IMR-90 (cell line): Measurements from ENCODE around the gene KIAA0232. TPM values are rescaled to one million over a fixed set of nuclear protein-coding genes. Genes with fewer than 3 reads are reported as not detected.
A peak's percentile ranks its signal among the peaks of the same experiment; 100 is the strongest.

Experiments used
- ATAC-seq: fragments of 200-7000 bp; cut with Tn5 transposase; 2 replicates; pipeline ENCODE4 v1.9.1; 2020; ENCODE audit warnings: low read depth, mild to moderate bottlenecking, moderate library complexity
- BruUV-seq: library from RNA; stranded (reverse); fragments of 400-500 nt; replicated peaks from 2 replicates; lab custom pipeline; 2021; lab: Mats Ljungman, UMichigan
- CTCF ChIA-PET: fragments of 300-600 bp; formaldehyde crosslinking; extraction: SDS; loops from one replicate; lab custom pipeline; 2021; ENCODE audit warnings: antibody characterized with exemption; lab: Yijun Ruan, JAX
- POLR2A ChIA-PET: fragments of 300-600 bp; sonication (Branson Sonifier 250); formaldehyde crosslinking; loops from one replicate; lab custom pipeline; 2022; ENCODE audit warnings: antibody characterized with exemption; ENCODE audit not compliant: unreplicated experiment; lab: Charles Lee
- DNase-seq: peaks from one replicate; pipeline ENCODE4 v3.0.0; 2013
- H2AFZ ChIP-seq: replicated peaks from 2 replicates; pipeline ENCODE3; 2013; ENCODE audit warnings: low read length, mild to moderate bottlenecking; ENCODE audit not compliant: poor library complexity
- H2AK5ac ChIP-seq: 2 replicates; pipeline ENCODE4 v1.6.1; 2013; ENCODE audit warnings: low read depth, low read length, inconsistent platforms
- H2AK9ac ChIP-seq: replicated peaks from 2 replicates; pipeline ENCODE3; 2013; ENCODE audit warnings: mild to moderate bottlenecking, low read depth, low read length, moderate library complexity; ENCODE audit not compliant: poor library complexity
- H2BK120ac ChIP-seq: 2 replicates; pipeline ENCODE4 v1.6.1; 2013; ENCODE audit warnings: low read depth, low read length, inconsistent platforms
- H2BK15ac ChIP-seq: 3 replicates; pipeline ENCODE4 v1.6.1; 2013; ENCODE audit warnings: low read depth, low read length, inconsistent platforms
- H2BK20ac ChIP-seq: 2 replicates; pipeline ENCODE4 v1.6.1; 2013; ENCODE audit warnings: low read depth, mild to moderate bottlenecking, inconsistent platforms, low read length, moderate library complexity
- H2BK5ac ChIP-seq: 2 replicates; pipeline ENCODE4 v1.6.1; 2013; ENCODE audit warnings: mild to moderate bottlenecking, low read depth, low read length, inconsistent platforms; ENCODE audit not compliant: poor library complexity, severe bottlenecking
- H3K14ac ChIP-seq: replicated peaks from 2 replicates; pipeline ENCODE4 v1.6.1; 2013; ENCODE audit warnings: low read depth, low read length, inconsistent platforms
- H3K18ac ChIP-seq: 2 replicates; pipeline ENCODE4 v1.6.1; 2013; ENCODE audit warnings: low read depth, low read length, control low read depth
- H3K23ac ChIP-seq: 2 replicates; pipeline ENCODE4 v1.6.1; 2013; ENCODE audit warnings: low read depth, low read length, inconsistent platforms
- H3K27ac ChIP-seq: 2 replicates; pipeline ENCODE4 v1.5.1; 2013; ENCODE audit warnings: mild to moderate bottlenecking, control low read depth, low read length; ENCODE audit not compliant: insufficient read depth
- H3K27me3 ChIP-seq: 2 replicates; pipeline ENCODE4 v1.6.1; 2013; ENCODE audit warnings: low read length; ENCODE audit not compliant: control insufficient read depth, insufficient read depth
- H3K36me3 ChIP-seq: 2 replicates; pipeline ENCODE4 v1.6.1; 2013; ENCODE audit warnings: low read length, mixed read lengths; ENCODE audit not compliant: control insufficient read depth, insufficient read depth
- H3K4ac ChIP-seq: 2 replicates; pipeline ENCODE4 v1.6.1; 2013; ENCODE audit warnings: low read depth, low read length, inconsistent platforms
- H3K4me1 ChIP-seq: 2 replicates; pipeline ENCODE4 v1.6.1; 2013; ENCODE audit warnings: low read length, mixed read lengths; ENCODE audit not compliant: control insufficient read depth, insufficient read depth
- H3K4me2 ChIP-seq: 2 replicates; pipeline ENCODE4 v1.6.1; 2013; ENCODE audit warnings: low read depth, mild to moderate bottlenecking, control low read depth, low read length, moderate library complexity
- H3K4me3 ChIP-seq: 2 replicates; pipeline ENCODE4 v1.5.1; 2013; ENCODE audit warnings: low read depth, mild to moderate bottlenecking, control low read depth, low read length, moderate library complexity; ENCODE audit not compliant: insufficient read depth
- H3K56ac ChIP-seq: 2 replicates; pipeline ENCODE4 v1.6.1; 2013; ENCODE audit warnings: low read length, inconsistent platforms; ENCODE audit not compliant: insufficient read depth; ENCODE audit errors: extremely low read depth
- H3K79me1 ChIP-seq, 2 experiments: 2 replicates each; pipeline ENCODE4 v1.6.1; 2013; ENCODE audit warnings: low read length in 2 of 2, inconsistent platforms in 1 of 2, low read depth in 1 of 2
- H3K9ac ChIP-seq: 2 replicates; pipeline ENCODE4 v1.6.1; 2013; ENCODE audit warnings: low read depth, low read length, control low read depth
- H3K9me1 ChIP-seq: 2 replicates; pipeline ENCODE4 v1.6.1; 2013; ENCODE audit warnings: low read length, inconsistent platforms; ENCODE audit not compliant: insufficient read depth
- H3K9me3 ChIP-seq: 2 replicates; pipeline ENCODE4 v1.6.1; 2013; ENCODE audit warnings: low read length; ENCODE audit not compliant: control insufficient read depth, insufficient read depth
- H4K20me1 ChIP-seq: 2 replicates; pipeline ENCODE4 v1.6.1; 2013; ENCODE audit warnings: low read length, inconsistent platforms; ENCODE audit not compliant: insufficient read depth
- H4K5ac ChIP-seq: 2 replicates; pipeline ENCODE4 v1.6.1; 2013; ENCODE audit warnings: mild to moderate bottlenecking, low read depth, low read length, control low read depth
- H4K8ac ChIP-seq, 2 experiments: 2 replicates each; pipeline ENCODE4 v1.6.1; 2013; ENCODE audit warnings: low read depth in 2 of 2, low read length in 2 of 2, control low read depth in 1 of 2, inconsistent platforms in 1 of 2
- H4K91ac ChIP-seq: 2 replicates; pipeline ENCODE4 v1.6.1; 2013; ENCODE audit warnings: low read depth, low read length, inconsistent platforms; ENCODE audit not compliant: insufficient read depth
- BHLHE40 ChIP-seq: fragments of 150-350 bp; IDR thresholded peaks from 2 replicates; pipeline ENCODE4 v1.6.1; 2016; ENCODE audit warnings: mild to moderate bottlenecking, low read depth, low read length
- CEBPB ChIP-seq: IDR thresholded peaks from 2 replicates; pipeline ENCODE4 v1.6.1; 2012; ENCODE audit warnings: low read depth, low read length, improper control_type of control experiment
- MAFK ChIP-seq: IDR thresholded peaks from 2 replicates; pipeline ENCODE4 v1.6.1; 2012; ENCODE audit warnings: low read depth, low read length, improper control_type of control experiment
- MAZ ChIP-seq: IDR thresholded peaks from 2 replicates; pipeline ENCODE4 v1.6.1; 2012; ENCODE audit warnings: low read depth, mild to moderate bottlenecking, low read length, improper control_type of control experiment, moderate library complexity, borderline replicate concordance
- MXI1 ChIP-seq: IDR thresholded peaks from 2 replicates; pipeline ENCODE4 v1.6.1; 2012; ENCODE audit warnings: low read depth, mild to moderate bottlenecking, low read length, moderate library complexity, borderline replicate concordance
- RCOR1 ChIP-seq: IDR thresholded peaks from 2 replicates; pipeline ENCODE4 v1.6.1; 2012; ENCODE audit warnings: mild to moderate bottlenecking, low read length, improper control_type of control experiment; ENCODE audit not compliant: insufficient replicate concordance
- USF2 ChIP-seq: fragments of 150-350 bp; IDR thresholded peaks from 2 replicates; pipeline ENCODE4 v1.6.1; 2017; ENCODE audit warnings: mild to moderate bottlenecking, antibody characterized with exemption, low read length, low read depth
- WGBS, 2 experiments: methylation state at CpG; one replicate each; pipeline versions ENCODE4 v1.1.5 to v1.1.7; 2013; ENCODE audit warnings: missing lambda C conversion rate in 2 of 2; ENCODE audit not compliant: insufficient read length in 1 of 2; ENCODE audit errors: extremely low coverage in 2 of 2; 5-methylcytosine and 5-hydroxymethylcytosine counted together
- dilution Hi-C: fragments of 300-500 bp; cut with HindIII; formaldehyde crosslinking; loops from one replicate; pipeline ENCODE4 v1.14.3; 2018; ENCODE audit warnings: low sequenced_read_pairs; ENCODE audit not compliant: unreplicated experiment
- in situ Hi-C: fragments of 300-500 bp; cut with MboI; formaldehyde crosslinking; loops from 3 replicates; pipeline ENCODE4 v1.14.3; 2019; ENCODE audit warnings: low sequenced_read_pairs, inconsistent platforms, mixed read lengths
- intact Hi-C: fragments of 100-400 bp; cut with micrococcal nuclease; formaldehyde crosslinking; loops from 2 replicates; pipeline ENCODE4 v1.10.0; 2022
- polyA plus RNA-seq, 3 experiments: library from polyadenylated mRNA; depleted of rRNA; stranded (reverse); fragments of >200 nt; gene quantifications; 2 replicates each; pipeline ENCODE4 v1.2.3, GENCODE V29; 2012; ENCODE audit warnings: low replicate concordance in 1 of 3
- total RNA-seq: library from RNA; depleted of rRNA; stranded (reverse); fragments of >200 nt; gene quantifications from 2 replicates; pipeline ENCODE4 v1.2.3, GENCODE V29; 2012
- TF ChIP-seq, protein P1 (sequence below): fragments of 150-350 bp; IDR thresholded peaks from 2 replicates; pipeline ENCODE4 v1.6.1; 2016; ENCODE audit warnings: low read depth, mild to moderate bottlenecking, low read length, moderate library complexity, borderline replicate concordance

KIAA0232 gene
- total and polyA plus RNA-seq, 2 of the 4 experiments (the other 2 are of a cell fraction): 6.8 to 19.5 TPM

DNA sequence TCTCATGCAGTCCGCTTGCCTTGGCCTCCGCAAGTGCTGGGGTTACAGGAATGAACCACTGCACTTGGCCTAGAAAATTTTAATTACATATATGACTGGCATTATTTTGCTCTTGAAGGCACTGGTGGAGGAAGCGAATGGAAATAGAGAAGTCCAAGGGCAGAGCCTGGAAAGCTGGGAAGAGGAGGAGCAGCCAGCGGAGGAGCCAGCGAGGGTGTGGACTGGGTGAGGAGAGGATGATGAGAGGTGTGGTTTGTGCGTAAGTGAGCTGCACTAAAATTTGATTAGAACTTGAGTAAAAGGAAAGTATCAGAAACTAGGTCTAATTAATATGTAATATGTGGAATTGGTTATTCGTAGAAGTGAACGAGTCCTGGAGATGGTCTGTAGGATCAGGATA is 13.3 kb downstream of the KIAA0232 start:
- Histone ChIP-seq H3K79me1 (peaks cover 33 to 78% of the 10 kb centered on the region in 2 experiments), H2BK15ac (no peak overlapping the region), H3K4me2 (no peak overlapping the region), H4K20me1 (peaks cover 77% of the 10 kb centered on the region), H3K4me1 (peaks cover 3% of the 10 kb centered on the region; the same call in 1 of the 2 replicates), H2BK5ac (no peak overlapping the region), H2AK9ac (peak overlapping the region; percentile 39), H3K4ac (no peak overlapping the region), H3K14ac (no peak overlapping the region), H3K9me3 (no peaks in the 10 kb centered on the region), H3K9ac (no peak overlapping the region), H3K36me3 (peaks cover 7% of the 10 kb centered on the region), H2BK20ac (no peak overlapping the region), H3K18ac (no peak overlapping the region), H4K91ac (no peak overlapping the region), H4K8ac (no peak overlapping the region), H3K9me1 (peaks cover 27% of the 10 kb centered on the region), H2AFZ (no peak overlapping the region), H3K23ac (no peak overlapping the region), H2AK5ac (no peak overlapping the region), H3K27ac (no peak overlapping the region), H4K5ac (no peak overlapping the region), H3K56ac (no peak overlapping the region), H3K4me3 (no peak overlapping the region), H2BK120ac (no peak overlapping the region), H3K27me3 (no peaks in the 10 kb centered on the region)
- BruUV-seq: no TSS peak
- no peak for DNase-seq
- ChIA-PET POLR2A (no interaction called here), CTCF (no interaction called here)
- in situ Hi-C loops (no loop called here), intact Hi-C loops (no loop called here), dilution Hi-C loops (no loop called here)
- ATAC-seq: no peak
- 100% methylated on average over 2 to 5 of the region's 8 CpGs for WGBS, 2 experiments
- TF ChIP-seq MAZ (no peak), RCOR1 (no peak), USF2 (no peak), MAFK (no peak), BHLHE40 (no peak), MXI1 (no peak), CEBPB (no peak)
- TF ChIP-seq, protein P1, sequence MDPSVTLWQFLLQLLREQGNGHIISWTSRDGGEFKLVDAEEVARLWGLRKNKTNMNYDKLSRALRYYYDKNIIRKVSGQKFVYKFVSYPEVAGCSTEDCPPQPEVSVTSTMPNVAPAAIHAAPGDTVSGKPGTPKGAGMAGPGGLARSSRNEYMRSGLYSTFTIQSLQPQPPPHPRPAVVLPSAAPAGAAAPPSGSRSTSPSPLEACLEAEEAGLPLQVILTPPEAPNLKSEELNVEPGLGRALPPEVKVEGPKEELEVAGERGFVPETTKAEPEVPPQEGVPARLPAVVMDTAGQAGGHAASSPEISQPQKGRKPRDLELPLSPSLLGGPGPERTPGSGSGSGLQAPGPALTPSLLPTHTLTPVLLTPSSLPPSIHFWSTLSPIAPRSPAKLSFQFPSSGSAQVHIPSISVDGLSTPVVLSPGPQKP: no peak
